Esophagus squamous epithelium (tissue), 4 donors: ENCODE results near the gene CRTC3.

Experiments
- CTCF ChIP-seq, 6 experiments: fragments of 450-650 bp in 4 of 6; fragments of 200-600 bp in 2 of 6; sonication (generic) in 2 of 6; IDR thresholded peaks; one replicate each; pipeline ENCODE4 v1.5.1; 2016 to 2019; ENCODE audit warnings: antibody characterized with exemption in 6 of 6, mild to moderate bottlenecking in 4 of 6, moderate library complexity in 4 of 6
- POLR2A ChIP-seq, 4 donors: fragments of 450-650 bp; IDR thresholded peaks; one replicate each; pipeline ENCODE4 v1.6.1; 2017; ENCODE audit warnings: antibody characterized with exemption in 4 of 4, mild to moderate bottlenecking in 4 of 4, moderate library complexity in 3 of 4

DNA sequence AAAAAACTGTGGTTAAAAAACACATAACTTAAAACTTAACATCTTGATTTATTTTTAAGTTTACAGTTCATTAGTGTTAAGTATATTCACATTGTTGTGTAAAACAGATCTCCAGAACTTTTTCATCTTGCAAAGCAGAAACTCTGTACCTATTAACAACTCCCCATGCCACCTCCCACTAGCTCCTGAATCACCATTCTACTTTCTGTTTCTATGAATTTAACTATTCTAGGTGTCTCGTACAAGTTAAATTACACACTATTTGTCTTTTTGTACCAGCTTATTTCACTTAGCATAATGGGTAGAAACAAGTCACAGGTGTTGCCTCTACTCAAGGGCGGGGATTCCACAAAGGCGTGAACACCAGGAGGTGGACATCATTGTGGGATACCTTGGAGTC lies 43.2 kb downstream of the CRTC3 start:
- TF ChIP-seq CTCF (IDR thresholded peaks at IDR 0.05) (no peak), POLR2A (IDR thresholded peaks at IDR 0.05) (no peak)
